CD4-positive, alpha-beta T cell (primary cell): Measurements from ENCODE around the gene MAST2. TPM values are rescaled to one million over a fixed set of nuclear protein-coding genes. Genes with fewer than 3 reads are reported as not detected.

ENCODE experiments used
- ATAC-seq: fragments of 200-7000 bp; cut with Tn5 transposase; one replicate; pipeline ENCODE4 v1.10.0; 2022; ENCODE audit warnings: mild to moderate bottlenecking; ENCODE audit not compliant: poor library complexity
- CTCF ChIA-PET: fragments of 350-600 bp; sonication (Branson Sonifier 250); formaldehyde crosslinking; loops from one replicate; lab custom pipeline; 2021; ENCODE audit warnings: antibody characterized with exemption, inconsistent platforms; lab: Charles Lee
- POLR2A ChIA-PET: fragments of 350-600 bp; sonication (Branson Sonifier 250); formaldehyde crosslinking; loops from one replicate; lab custom pipeline; 2021; ENCODE audit warnings: antibody characterized with exemption, inconsistent platforms; lab: Charles Lee
- DNase-seq, 14 experiments: peaks; one replicate each; pipeline ENCODE4 v3.0.0-alpha.2; 2013 to 2020; ENCODE audit warnings: mixed read lengths in 2 of 14
- H3K27ac ChIP-seq, 2 donors: one replicate each; pipeline versions ENCODE4 v1.5.1 to v1.7.0; 2013; ENCODE audit warnings: low read length in 2 of 2, low read depth in 1 of 2, mild to moderate bottlenecking in 1 of 2
- H3K27me3 ChIP-seq, 2 experiments: 1 replicate in 1 of 2; 2 replicates in 1 of 2; pipeline versions ENCODE4 v1.6.1 to v1.7.0; 2013; ENCODE audit warnings: low read length in 2 of 2, control low read depth in 1 of 2, mild to moderate bottlenecking in 1 of 2, moderate library complexity in 1 of 2; ENCODE audit not compliant: insufficient read depth in 2 of 2, control insufficient read depth in 1 of 2
- H3K36me3 ChIP-seq: one replicate; pipeline ENCODE4 v1.6.1; 2013; ENCODE audit warnings: low read length, control low read depth; ENCODE audit not compliant: insufficient read depth
- H3K4me1 ChIP-seq: one replicate; pipeline ENCODE4 v1.6.1; 2013; ENCODE audit warnings: low read length, control low read depth; ENCODE audit not compliant: insufficient read depth
- H3K4me3 ChIP-seq: one replicate; pipeline ENCODE4 v1.5.1; 2013; ENCODE audit warnings: mild to moderate bottlenecking, low read length, moderate library complexity
- H3K9me3 ChIP-seq, 2 experiments: 1 replicate in 1 of 2; 2 replicates in 1 of 2; pipeline versions ENCODE4 v1.6.1 to v1.7.0; 2013; ENCODE audit warnings: low read length in 2 of 2, mild to moderate bottlenecking in 2 of 2, control low read depth in 1 of 2, moderate library complexity in 1 of 2; ENCODE audit not compliant: control insufficient read depth in 1 of 2, insufficient read depth in 1 of 2
- H3K27ac Mint-ChIP-seq: one replicate; pipeline ENCODE4 v1.8.0; 2020; ENCODE audit warnings: mixed read lengths
- H3K27me3 Mint-ChIP-seq: one replicate; pipeline ENCODE4 v1.8.0; 2021; ENCODE audit warnings: mixed read lengths
- H3K36me3 Mint-ChIP-seq: one replicate; pipeline ENCODE4 v1.8.0; 2021; ENCODE audit warnings: low read depth, mixed read lengths
- H3K4me1 Mint-ChIP-seq: one replicate; pipeline ENCODE4 v1.8.0; 2021; ENCODE audit warnings: low read depth, mixed read lengths
- H3K4me3 Mint-ChIP-seq: one replicate; pipeline ENCODE4 v1.8.0; 2020; ENCODE audit warnings: mild to moderate bottlenecking, mixed read lengths
- H3K9me3 Mint-ChIP-seq: one replicate; pipeline ENCODE4 v1.8.0; 2020; ENCODE audit warnings: mixed read lengths
- intact Hi-C, 2 experiments: fragments of 100-400 bp; cut with DNase I in 1 of 2; cut with micrococcal nuclease in 1 of 2; formaldehyde crosslinking; loops; one replicate each; pipeline versions ENCODE4 v1.15.1 to v1.9.0; 2023 to 2025; cut with DNase I, micrococcal nuclease
- total RNA-seq, 174 experiments: library from RNA in 2 of 174; stranded (reverse) in 2 of 174; gene quantifications; one replicate each; pipeline ENCODE4 v1.2.3 and lab custom pipeline; 2021 to 2026
- TF ChIP-seq, protein P1 (sequence below): fragments of 200-600 bp; IDR thresholded peaks from one replicate; pipeline ENCODE4 v1.8.0; 2022; ENCODE audit warnings: antibody characterized with exemption, mild to moderate bottlenecking

MAST2 gene
- total RNA-seq, 2 experiments from 2014 or later: 5.7 to 6.5 TPM

DNA sequence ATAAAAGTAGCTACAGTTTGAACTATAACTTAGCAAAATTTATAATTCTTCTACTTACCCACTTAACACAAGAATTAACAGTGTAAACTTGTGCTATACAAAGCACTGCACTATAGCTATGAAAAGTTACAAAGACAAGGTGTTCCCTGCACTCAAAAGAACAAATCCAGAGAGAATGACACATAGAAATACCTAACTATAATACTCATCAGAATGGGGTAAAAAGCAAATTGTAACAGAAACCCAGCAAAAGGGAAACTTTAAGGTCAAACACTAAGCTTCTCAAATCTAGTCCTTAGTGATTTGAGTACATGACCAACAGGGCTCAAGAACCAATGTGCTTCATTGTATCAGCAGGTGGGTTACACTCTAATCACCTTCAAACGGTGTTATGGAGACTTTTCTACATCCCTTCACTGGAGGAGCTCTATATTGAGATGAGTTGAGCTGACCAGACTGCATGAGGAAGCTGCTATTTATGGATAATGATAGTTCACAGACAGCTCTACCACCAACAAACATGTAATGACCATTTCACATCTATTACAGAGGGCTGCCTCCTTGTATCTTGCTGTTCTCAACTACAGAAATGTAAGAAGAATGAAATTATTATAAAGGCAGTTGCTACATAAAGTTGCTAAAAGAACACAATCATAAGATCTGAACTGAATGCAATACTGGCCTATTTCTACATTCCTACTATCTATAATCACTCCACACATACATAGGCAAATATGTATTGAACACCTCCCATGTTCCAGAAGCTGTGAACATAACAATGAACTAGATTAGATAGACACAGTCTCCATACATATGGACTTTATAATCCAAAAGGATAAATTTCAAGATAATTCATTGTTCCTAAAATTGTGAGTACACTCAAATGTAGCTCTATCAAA, 281.4 kb downstream of the MAST2 start:
- intact Hi-C loops: no loop called here
- TF ChIP-seq, protein P1, sequence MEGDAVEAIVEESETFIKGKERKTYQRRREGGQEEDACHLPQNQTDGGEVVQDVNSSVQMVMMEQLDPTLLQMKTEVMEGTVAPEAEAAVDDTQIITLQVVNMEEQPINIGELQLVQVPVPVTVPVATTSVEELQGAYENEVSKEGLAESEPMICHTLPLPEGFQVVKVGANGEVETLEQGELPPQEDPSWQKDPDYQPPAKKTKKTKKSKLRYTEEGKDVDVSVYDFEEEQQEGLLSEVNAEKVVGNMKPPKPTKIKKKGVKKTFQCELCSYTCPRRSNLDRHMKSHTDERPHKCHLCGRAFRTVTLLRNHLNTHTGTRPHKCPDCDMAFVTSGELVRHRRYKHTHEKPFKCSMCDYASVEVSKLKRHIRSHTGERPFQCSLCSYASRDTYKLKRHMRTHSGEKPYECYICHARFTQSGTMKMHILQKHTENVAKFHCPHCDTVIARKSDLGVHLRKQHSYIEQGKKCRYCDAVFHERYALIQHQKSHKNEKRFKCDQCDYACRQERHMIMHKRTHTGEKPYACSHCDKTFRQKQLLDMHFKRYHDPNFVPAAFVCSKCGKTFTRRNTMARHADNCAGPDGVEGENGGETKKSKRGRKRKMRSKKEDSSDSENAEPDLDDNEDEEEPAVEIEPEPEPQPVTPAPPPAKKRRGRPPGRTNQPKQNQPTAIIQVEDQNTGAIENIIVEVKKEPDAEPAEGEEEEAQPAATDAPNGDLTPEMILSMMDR: no peak
- no peaks in the 10 kb centered on the region for H3K9me3 Mint-ChIP-seq
- ChIA-PET CTCF (interaction anchor here (1.2 kb wide), 1 partner anchor 139 kb away, joined by 3 read pairs; no protein-coding TSS in a partner anchor), POLR2A (interaction anchor here (1.0 kb wide), 1 partner anchor 83 kb away, joined by 3 read pairs; no protein-coding TSS in a partner anchor)
- Histone ChIP-seq H3K27ac (no peak overlapping the region), H3K4me1 (no peaks in the 10 kb centered on the region), H3K36me3 (no peaks in the 10 kb centered on the region), H3K4me3 (no peak overlapping the region), H3K9me3 (no peaks in the 10 kb centered on the region), H3K27me3 (no peaks in the 10 kb centered on the region)
- no peak overlapping the region for H3K27ac Mint-ChIP-seq
- no peak for DNase-seq
- no peak for ATAC-seq
- H3K4me3 Mint-ChIP-seq: no peak overlapping the region
- H3K4me1 Mint-ChIP-seq: no peaks in the 10 kb centered on the region
- H3K27me3 Mint-ChIP-seq: no peaks in the 10 kb centered on the region
- no peaks in the 10 kb centered on the region for H3K36me3 Mint-ChIP-seq

Other genes starting within 250 kb of the MAST2 start
- gene NASP, start 219.6 kb upstream of the MAST2 start, total RNA-seq: 100 to 1,000 TPM; 110 to 112 TPM
- gene CCDC17, start 179.6 kb upstream of the MAST2 start, total RNA-seq: 1 to 10 TPM; 2.1 to 2.3 TPM
- 100 to 1,000 TPM; 116 to 125 TPM for gene GPBP1L1, start 117.1 kb upstream of the MAST2 start, total RNA-seq
- gene TMEM69, start 115.4 kb upstream of the MAST2 start, total RNA-seq: 1 to 10 TPM; 5.6 to 6.3 TPM
- gene IPP, start 53.0 kb upstream of the MAST2 start, total RNA-seq: 1 to 10 TPM; 6.0 to 6.6 TPM